ENCODE data around the gene XRCC5. TPM values are rescaled to one million over a fixed set of nuclear protein-coding genes. Genes with fewer than 3 reads are reported as not detected.

Gene XRCC5
- total and polyA plus RNA-seq, 2 of the 8 experiments (the other 6 are each of a cell fraction or from before 2014, with no cell fraction given) = 308 to 644 TPM

- no peaks in the 10 kb centered on the region for H3K27me3 ChIP-seq (replicated peaks in 1 of 4; ENCODE audit: control insufficient read depth in 3 of 4, extremely low read depth in 1 of 4, insufficient read depth in 3 of 4, low read length in 3 of 4)
- no peaks in the 10 kb centered on the region for H3K4me1 ChIP-seq (replicated peaks in 1 of 4; ENCODE audit: control insufficient read depth in 3 of 4, insufficient read depth in 4 of 4, low read length in 3 of 4)
- ChIA-PET CTCF (ENCODE audit: partially characterized antibody) (interaction anchor here (0.8 to 7.1 kb wide), 32 partner anchors 11 to 448 kb away, joined by 3 to 105 read pairs (median 4); partner anchors contain the start of gene RPL37A), POLR2A (ENCODE audit: partially characterized antibody) (interaction anchor here (1.1 to 3.0 kb wide), 7 partner anchors 17 to 285 kb away, joined by 3 to 15 read pairs (median 4); partner anchors contain the start of gene RPL37A)
- H3K4me2 ChIP-seq (ENCODE audit: insufficient read depth in 1 of 2, low read depth in 2 of 2, low read length in 2 of 2) = no peak overlapping the region
- no peak overlapping the region for H3K18ac ChIP-seq (ENCODE audit: extremely low read depth, low read length)
- no peaks in the 10 kb centered on the region for H3K79me1 ChIP-seq (ENCODE audit: low read depth, low read length)
- H3K4me3 ChIP-seq (ENCODE audit: extremely low read depth in 1 of 4, insufficient read depth in 2 of 4, low read depth in 3 of 4, low read length in 4 of 4) = no peak overlapping the region
- FAIRE-seq (no peak), DNase-seq (ENCODE audit: low read depth in 1 of 2, low spot score in 2 of 2) (no peak)
- H2BK15ac ChIP-seq (ENCODE audit: low read length) = no peak overlapping the region
- no peaks in the 10 kb centered on the region; a peak in 1 of 8 replicates for H3K36me3 ChIP-seq (ENCODE audit: control insufficient read depth in 2 of 4, insufficient read depth in 4 of 4, low read length in 3 of 4)
- no peak overlapping the region for H3K56ac ChIP-seq (replicated peaks; ENCODE audit: insufficient read length, low read depth, low read length)
- no peak overlapping the region for H2AK5ac ChIP-seq (ENCODE audit: low read depth, low read length)
- no peak overlapping the region for H2AFZ ChIP-seq (ENCODE audit: low read length)
- WGBS, 2 experiments (ENCODE audit: extremely low coverage in 1 of 2, insufficient coverage in 1 of 2, insufficient read length in 1 of 2, insufficient replicate concordance in 2 of 2, low coverage in 1 of 2, low lambda C conversion rate in 2 of 2, missing lambda C conversion rate in 1 of 2) = 92% methylated on average over 1 of the region's 1 CpG; no CpG with 5 or more reads in 1 of the 2 experiments
- no peak overlapping the region for H2BK5ac ChIP-seq (ENCODE audit: low read depth, low read length)
- no peak overlapping the region for H2BK12ac ChIP-seq (ENCODE audit: low read depth, low read length)
- no peak overlapping the region for H3K14ac ChIP-seq (ENCODE audit: insufficient read length)
- no peak overlapping the region for H3K27ac ChIP-seq (ENCODE audit: low read depth, low read length)
- no peaks in the 10 kb centered on the region for H3K23me2 ChIP-seq (ENCODE audit: low read depth, low read length)
- no peaks in the 10 kb centered on the region for H3K9me3 ChIP-seq (ENCODE audit: insufficient read depth in 2 of 2, low read depth in 1 of 2, low read length in 1 of 2)
- no peaks in the 10 kb centered on the region for H4K20me1 ChIP-seq (replicated peaks in 1 of 2; ENCODE audit: control insufficient read depth in 1 of 2, insufficient read depth in 2 of 2, low read length in 2 of 2)
- no peak overlapping the region for H2BK120ac ChIP-seq (replicated peaks; ENCODE audit: low read depth, low read length)
- H3K79me2 ChIP-seq (ENCODE audit: control insufficient read depth in 1 of 2, insufficient read depth in 2 of 2, low read length in 2 of 2) = no peaks in the 10 kb centered on the region
- H4K5ac ChIP-seq (ENCODE audit: insufficient read length, low read depth, low read length) = no peak overlapping the region
- no peak overlapping the region for H4K8ac ChIP-seq (ENCODE audit: extremely low read depth, insufficient read depth, low read length)
- H2BK20ac ChIP-seq (ENCODE audit: low read length) = no peak overlapping the region
- H3K9ac ChIP-seq (replicated peaks in 1 of 4; ENCODE audit: extremely low read depth in 1 of 4, low read depth in 3 of 4, low read length in 3 of 4) = no peak overlapping the region
- H3K4ac ChIP-seq (replicated peaks; ENCODE audit: insufficient read length, low read depth, low read length) = no peak overlapping the region
- no peak overlapping the region for H4K91ac ChIP-seq (replicated peaks; ENCODE audit: insufficient read length, low read length)
- H3K23ac ChIP-seq (ENCODE audit: insufficient read length) = no peak overlapping the region
- TF ChIP-seq RAD21 (IDR thresholded peaks at IDR 0.05 in 1 of 2, conservative IDR thresholded peaks at IDR 0.05 in 1 of 2; ENCODE audit: low read depth in 2 of 2, low read length in 2 of 2) = no peak
- TF ChIP-seq EGR1 (IDR thresholded peaks at IDR 0.05; ENCODE audit: borderline replicate concordance, low read depth, low read length) = no peak
- no peak for TF ChIP-seq NANOG (IDR thresholded peaks at IDR 0.05; ENCODE audit: insufficient read depth, low read depth, low read length, poor library complexity, severe bottlenecking)
- no peak for TF ChIP-seq NRF1 (IDR thresholded peaks at IDR 0.05; ENCODE audit: low read depth, low read length)
- no peak for TF ChIP-seq KDM5A (IDR thresholded peaks at IDR 0.05; ENCODE audit: low read length)
- TF ChIP-seq CEBPB (IDR thresholded peaks at IDR 0.05; ENCODE audit: low read depth, low read length) = no peak
- no peak for TF ChIP-seq PHF8 (conservative IDR thresholded peaks at IDR 0.05; ENCODE audit: low read depth, low read length)
- no peak for TF ChIP-seq MAFK (IDR thresholded peaks at IDR 0.05; ENCODE audit: low read depth, low read length)
- TF ChIP-seq KDM4A (IDR thresholded peaks at IDR 0.05; ENCODE audit: low read depth, low read length, severe bottlenecking) = no peak
- TF ChIP-seq CBX5 (IDR thresholded peaks at IDR 0.05; ENCODE audit: low read depth, low read length) = no peak
- no peak for TF ChIP-seq TAF1 (IDR thresholded peaks at IDR 0.05; ENCODE audit: low read depth, low read length)
- TF ChIP-seq SIRT6 (IDR thresholded peaks at IDR 0.05; ENCODE audit: low read length) = no peak
- no peak for TF ChIP-seq RBBP5 (IDR thresholded peaks at IDR 0.05; ENCODE audit: borderline replicate concordance, low read depth, low read length)
- TF ChIP-seq E2F6 (IDR thresholded peaks at IDR 0.05) = no peak
Measured at GRCh38 chr2:216221811-216222210, 112.7 kb downstream of the XRCC5 start.

Data from H1 (cell line).